Loucy (cell line): ENCODE measurements around the gene SORBS1.

ENCODE experiments used
- CTCF ChIP-seq: fragments of 200-600 bp; sonication (generic); conservative IDR thresholded peaks from 2 replicates; pipeline ENCODE4 v1.5.1; 2014; ENCODE audit warnings: mild to moderate bottlenecking, antibody characterized with exemption, low read length
- EZH2phosphoT487 ChIP-seq: fragments of 200-600 bp; IDR thresholded peaks from 2 replicates; pipeline ENCODE4 v1.6.1; 2018; ENCODE audit warnings: antibody characterized with exemption, mild to moderate bottlenecking, moderate library complexity, borderline replicate concordance

GRCh38 chr10:95277201-95277570, 284.0 kb downstream of the SORBS1 start:
- no peak for TF ChIP-seq CTCF
- TF ChIP-seq EZH2phosphoT487, result no peak
